Measurements from ENCODE around the gene MBLAC1.

MBLAC1 gene, protein sequence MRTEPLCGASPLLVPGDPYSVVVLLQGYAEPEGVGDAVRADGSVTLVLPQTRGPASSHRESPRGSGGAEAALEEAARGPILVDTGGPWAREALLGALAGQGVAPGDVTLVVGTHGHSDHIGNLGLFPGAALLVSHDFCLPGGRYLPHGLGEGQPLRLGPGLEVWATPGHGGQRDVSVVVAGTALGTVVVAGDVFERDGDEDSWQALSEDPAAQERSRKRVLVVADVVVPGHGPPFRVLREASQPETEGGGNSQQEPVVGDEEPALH

DNA sequence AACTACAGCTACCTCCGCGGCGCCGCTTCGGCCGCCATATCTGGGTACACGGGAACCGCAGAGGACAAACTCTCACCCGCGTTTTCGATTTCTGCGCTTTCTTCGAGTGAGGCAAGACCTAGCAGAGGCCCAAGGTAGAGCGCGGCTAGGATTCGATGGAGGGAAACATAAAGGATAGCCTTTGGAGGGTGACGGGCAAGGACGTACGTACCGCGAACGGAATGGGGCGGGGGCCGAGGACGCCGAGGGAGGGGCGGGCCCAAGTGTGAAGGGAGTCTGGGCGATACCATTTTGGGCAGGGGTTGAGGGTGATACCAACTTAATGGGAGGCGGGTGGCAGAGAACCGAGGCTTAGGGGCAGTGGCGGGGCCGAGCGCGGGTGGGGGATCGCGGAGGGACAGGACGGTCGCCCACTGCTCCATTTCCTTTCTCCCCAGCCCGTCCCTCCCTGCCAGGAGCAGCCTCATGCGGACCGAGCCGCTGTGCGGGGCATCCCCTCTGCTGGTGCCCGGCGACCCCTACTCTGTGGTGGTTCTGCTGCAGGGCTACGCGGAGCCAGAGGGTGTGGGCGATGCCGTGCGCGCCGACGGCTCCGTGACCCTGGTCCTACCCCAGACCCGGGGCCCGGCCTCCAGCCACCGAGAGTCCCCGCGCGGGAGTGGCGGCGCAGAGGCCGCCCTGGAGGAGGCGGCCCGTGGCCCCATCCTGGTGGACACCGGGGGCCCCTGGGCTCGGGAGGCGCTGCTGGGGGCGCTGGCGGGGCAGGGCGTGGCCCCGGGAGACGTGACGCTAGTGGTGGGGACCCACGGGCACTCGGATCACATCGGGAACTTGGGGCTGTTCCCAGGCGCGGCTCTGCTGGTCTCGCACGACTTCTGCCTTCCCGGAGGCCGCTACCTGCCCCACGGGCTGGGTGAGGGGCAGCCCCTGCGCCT, at the start of gene MBLAC1:
Gene MBLAC1 (plus strand): TSS at position 37 of the 935 bp plus-strand sequence. CDS start 429 bp downstream, at position 466.
- peak; percentile 82 for DNase-seq

DNA sequence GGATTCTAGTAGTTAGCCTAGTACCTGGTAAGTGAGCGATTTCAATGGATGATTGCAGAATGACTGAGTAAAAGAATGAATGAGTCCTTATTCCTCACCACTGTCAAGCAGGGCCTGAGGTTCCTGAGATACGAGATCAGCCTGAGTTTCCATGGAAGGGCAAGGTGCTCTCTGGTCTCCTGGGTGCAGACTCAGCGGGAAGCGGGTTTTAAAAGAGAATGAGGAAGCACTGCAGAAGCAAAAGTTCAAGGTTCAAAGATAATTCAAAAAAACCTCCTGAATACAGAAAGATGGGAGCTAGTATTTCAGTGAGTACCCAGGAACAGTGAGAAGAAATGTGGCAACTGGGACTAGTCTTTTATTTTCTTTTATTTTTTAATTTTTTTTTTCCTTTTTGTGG, 49.6 kb upstream of the MBLAC1 start:
- no peak for DNase-seq

DNA sequence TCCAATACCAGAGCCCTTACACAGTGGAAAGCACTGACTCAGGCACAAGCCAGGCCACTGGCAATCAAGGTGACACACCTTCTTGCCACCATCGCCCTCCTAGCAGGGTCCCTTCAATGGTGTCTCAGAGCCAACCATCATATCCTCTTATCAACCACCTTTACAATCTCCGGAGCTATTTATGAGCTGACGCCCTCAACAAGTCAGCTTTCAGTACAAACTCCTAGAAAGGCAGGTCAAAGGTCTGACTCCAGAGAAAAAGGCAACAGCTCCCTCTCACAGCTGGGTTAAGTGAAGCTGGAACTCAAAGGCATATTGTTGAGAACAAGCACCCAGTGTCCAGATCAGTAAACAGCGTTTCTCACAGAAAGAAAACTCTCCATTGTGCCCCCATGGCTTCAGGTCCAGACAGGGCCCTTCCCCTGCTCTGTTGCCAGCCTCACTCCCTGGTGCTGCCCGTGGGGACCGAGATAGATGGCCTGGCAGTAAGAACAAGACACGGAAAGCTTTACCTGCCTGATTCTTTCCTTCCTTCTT, 47.7 kb upstream of the MBLAC1 start:
- no peak for DNase-seq

- peak; percentile 19 for DNase-seq
These were observed 45.7 kb upstream of the MBLAC1 start for GRCh38 chr7:100080907-100081534.

GRCh38 chr7:100081535-100082102, 45.1 kb upstream of the MBLAC1 start, which contains the start of gene ZNF3:
ZNF3 (minus strand) TSS chr7:100081723; CDS start chr7:100077357, 4,366 bp downstream.
- peak; percentile 99 for DNase-seq

DNA sequence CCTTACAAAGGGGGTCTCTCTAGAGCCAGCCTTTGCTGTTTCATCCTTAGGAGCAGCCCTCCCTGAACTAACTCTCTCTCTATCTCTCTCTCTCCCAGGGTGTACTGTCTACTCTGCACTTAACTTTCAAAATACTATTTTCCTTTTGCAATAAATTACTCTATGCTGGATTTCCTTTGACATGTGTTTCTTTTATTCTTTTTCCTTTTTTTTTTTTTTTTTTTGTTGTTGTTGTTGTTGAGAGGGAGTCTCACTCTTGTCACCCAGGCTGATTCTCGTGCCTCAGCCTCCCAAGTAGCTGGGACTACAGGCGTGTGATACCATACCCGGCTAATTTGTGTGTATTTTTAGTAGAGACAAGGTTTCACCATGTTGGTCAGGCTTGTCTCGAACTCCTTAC, 43.8 kb upstream of the MBLAC1 start:
- no peak for DNase-seq

- no peak for DNase-seq
These were observed 41.3 kb upstream of the MBLAC1 start for GRCh38 chr7:100085515-100085914.

- DNase-seq, result no peak
These were observed 39.6 kb upstream of the MBLAC1 start for GRCh38 chr7:100087055-100087750.

- DNase-seq, result no peak
These were observed 38.6 kb upstream of the MBLAC1 start for GRCh38 chr7:100088095-100088620.

DNA sequence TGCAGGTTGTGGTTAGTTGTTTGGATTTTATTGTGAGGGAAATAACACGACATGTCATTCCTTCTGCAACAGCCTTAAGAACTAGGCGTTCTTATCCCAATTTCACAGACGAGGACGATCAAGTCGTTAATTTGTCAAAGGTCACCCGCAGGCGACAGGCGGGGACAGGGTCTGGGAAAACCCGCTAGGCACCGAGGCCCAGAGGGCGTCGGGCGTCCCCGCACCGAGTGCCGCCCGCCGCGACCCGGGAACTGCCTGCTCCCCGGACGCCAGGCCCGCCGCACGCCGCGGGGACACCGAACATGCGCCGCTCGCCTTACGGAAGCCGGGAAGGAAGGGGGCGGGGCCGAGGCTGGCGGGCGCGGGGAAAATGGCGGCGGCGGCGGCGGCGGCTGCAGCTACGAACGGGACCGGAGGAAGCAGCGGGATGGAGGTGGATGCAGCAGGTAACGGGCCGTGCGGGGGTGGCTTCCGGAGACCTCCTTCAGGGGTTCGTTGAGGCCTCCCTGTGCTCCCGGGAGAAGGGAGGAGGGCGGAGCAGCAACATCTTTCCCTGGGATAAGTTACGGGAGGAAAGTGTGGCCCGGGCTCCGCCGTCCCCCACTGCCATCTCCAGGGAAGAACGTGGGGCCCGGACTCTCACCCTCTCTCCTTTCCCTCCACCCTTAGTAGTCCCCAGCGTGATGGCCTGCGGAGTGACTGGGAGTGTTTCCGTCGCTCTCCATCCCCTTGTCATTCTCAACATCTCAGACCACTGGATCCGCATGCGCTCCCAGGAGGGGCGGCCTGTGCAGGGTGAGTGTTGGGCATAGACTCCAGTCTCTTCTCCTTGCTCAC, 37.9 kb upstream of the MBLAC1 start, which contains the start of gene COPS6:
Gene COPS6 (plus strand): TSS at position 349 of the 837 bp plus-strand sequence. CDS start 22 bp downstream, at position 371.
- DNase-seq, result peak; percentile 78

GRCh38 chr7:100089458-100090196, 37.1 kb upstream of the MBLAC1 start:
- no peak for DNase-seq

DNA sequence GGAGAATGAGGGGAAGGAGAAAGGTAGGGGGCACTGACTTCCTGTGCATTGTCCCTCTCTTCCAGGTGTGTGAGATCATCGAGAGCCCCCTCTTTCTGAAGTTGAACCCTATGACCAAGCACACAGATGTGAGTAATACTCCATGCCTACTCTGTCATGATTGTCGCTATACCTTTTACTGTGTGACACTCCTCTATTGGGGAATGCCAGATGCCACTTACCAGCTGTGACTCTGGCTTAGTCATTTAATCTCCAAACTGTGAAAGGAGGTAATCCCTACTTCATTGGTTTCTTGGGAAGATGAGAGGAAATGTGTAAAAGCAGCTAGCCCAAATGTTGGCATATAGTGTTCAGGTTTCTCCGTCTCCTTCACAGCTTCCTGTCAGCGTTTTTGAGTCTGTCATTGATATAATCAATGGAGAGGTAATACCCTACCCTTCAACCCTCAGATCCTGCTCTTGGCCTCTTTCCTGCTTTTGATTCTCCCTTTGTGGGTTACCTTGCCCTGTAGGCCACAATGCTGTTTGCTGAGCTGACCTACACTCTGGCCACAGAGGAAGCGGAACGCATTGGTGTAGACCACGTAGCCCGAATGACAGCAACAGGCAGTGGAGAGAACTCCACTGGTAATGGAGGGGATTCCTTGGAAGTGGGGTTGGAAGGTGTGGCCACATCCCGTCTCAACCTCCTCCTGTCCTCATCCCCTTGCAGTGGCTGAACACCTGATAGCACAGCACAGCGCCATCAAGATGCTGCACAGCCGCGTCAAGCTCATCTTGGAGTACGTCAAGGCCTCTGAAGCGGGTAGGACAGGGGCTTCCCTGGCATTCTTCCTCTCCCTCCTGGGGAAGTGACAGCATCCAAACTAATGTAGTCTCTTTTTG, 36.0 kb upstream of the MBLAC1 start:
- no peak for DNase-seq

GRCh38 chr7:100091411-100092181, 35.2 kb upstream of the MBLAC1 start:
- no peak for DNase-seq

DNA sequence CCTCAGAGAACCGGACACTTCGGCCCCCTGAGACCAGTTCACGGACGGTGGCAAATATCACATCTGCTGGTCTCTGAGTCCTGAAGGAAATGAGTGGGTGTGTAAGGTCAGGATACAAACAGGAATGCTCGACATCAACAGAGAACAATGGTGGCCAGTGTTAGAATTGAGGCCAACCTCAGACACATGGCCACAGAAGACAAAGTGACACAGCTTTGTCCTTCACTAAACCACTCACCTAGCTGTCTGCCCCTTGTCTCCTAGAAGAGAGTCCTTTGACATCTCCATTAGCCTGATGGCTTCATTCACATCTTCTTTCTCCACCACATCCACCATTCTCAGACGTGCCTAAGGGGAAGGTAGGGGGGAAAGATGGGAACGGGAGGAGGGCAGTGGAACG, 33.7 kb upstream of the MBLAC1 start:
- no peak for DNase-seq

DNA sequence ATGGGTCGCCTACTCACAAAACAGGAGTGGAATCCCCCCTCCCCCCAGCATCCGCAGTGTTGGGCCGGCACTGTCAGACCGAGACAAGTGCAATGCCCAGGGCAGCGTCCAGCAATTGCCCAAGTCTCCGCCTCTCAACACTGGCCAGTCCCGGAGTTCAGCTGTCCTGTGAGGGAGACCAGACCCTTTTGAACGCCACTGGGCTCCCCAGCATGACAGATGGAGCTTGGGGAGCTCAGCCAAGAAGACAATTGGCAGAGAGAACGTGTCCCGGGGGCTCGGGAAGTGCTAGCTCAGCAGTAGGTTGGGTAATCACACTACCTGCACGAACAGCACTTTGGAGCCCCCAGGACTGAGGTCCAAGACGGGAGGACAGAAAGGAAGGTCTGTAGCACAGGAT, 33.3 kb upstream of the MBLAC1 start:
- DNase-seq, result no peak

DNA sequence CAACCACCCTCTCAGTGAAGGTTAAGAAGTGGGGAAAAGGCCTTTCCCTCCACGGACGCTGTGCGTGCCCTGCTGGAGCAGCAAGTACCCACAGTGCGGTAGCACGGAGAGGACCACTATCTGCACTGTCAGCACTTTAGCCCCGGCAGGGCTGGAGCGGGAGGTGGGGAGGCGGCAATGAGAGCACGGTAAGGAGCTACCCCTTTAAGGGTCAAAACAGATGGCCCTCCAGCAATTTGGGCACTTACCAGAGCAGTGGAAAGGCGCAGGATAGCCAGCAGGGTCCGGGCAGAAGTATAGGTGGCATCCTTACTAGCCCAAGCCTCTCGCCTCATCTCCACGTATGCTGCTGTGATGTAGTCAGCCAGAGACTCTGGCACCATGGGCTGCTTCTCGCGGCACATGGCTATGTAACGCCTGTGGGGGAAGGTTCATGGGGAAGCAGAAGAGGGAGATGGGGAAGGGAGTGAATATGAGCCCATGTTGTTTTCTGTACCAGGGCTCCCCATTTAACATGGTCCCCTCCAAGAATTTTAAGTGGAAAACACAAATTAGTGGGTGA, 32.8 kb upstream of the MBLAC1 start:
- no peak for DNase-seq

- DNase-seq, result no peak
These were observed 31.5 kb upstream of the MBLAC1 start for GRCh38 chr7:100095289-100095688.

- DNase-seq, result no peak
These were observed 31.1 kb upstream of the MBLAC1 start for GRCh38 chr7:100095704-100096103.

All from inflammatory macrophage treated with lipopolysaccharide for 4 hours (primary cell).